OCI-LY1 (cell line): Measurements from ENCODE around the gene DYRK3.

Experiments used
- H2AFZ ChIP-seq: fragments of 200-600 bp; sonication (generic), shearing (Covaris generic); 2 replicates; pipeline ENCODE4 v1.6.0; 2014; ENCODE audit warnings: antibody characterized with exemption, mild to moderate bottlenecking, low read length
- H3F3A ChIP-seq: fragments of 200-600 bp; sonication (generic), shearing (Covaris generic); 2 replicates; pipeline ENCODE4 v1.6.0; 2014; ENCODE audit warnings: mild to moderate bottlenecking, antibody characterized with exemption, low read length, moderate library complexity; ENCODE audit not compliant: insufficient read depth
- H3K27ac ChIP-seq: fragments of 200-600 bp; sonication (generic); 2 replicates; pipeline ENCODE4 v1.5.1; 2014; ENCODE audit warnings: low read length, mixed run types, mild to moderate bottlenecking, low read depth; ENCODE audit not compliant: poor library complexity, severe bottlenecking
- H3K27me3 ChIP-seq: fragments of 200-600 bp; sonication (generic); 2 replicates; pipeline ENCODE4 v1.6.0; 2014; ENCODE audit warnings: antibody characterized with exemption, mild to moderate bottlenecking, low read length, moderate library complexity; ENCODE audit not compliant: insufficient read depth
- H3K36me3 ChIP-seq: fragments of 200-600 bp; sonication (generic); 2 replicates; pipeline ENCODE4 v1.6.1; 2014; ENCODE audit warnings: mild to moderate bottlenecking, antibody characterized with exemption, low read length, moderate library complexity, mixed read lengths; ENCODE audit not compliant: insufficient read depth
- H3K4me1 ChIP-seq: fragments of 200-600 bp; sonication (generic); 2 replicates; pipeline ENCODE4 v1.5.1; 2014; ENCODE audit warnings: mild to moderate bottlenecking, low read length, moderate library complexity; ENCODE audit not compliant: insufficient read depth, severe bottlenecking
- H3K4me2 ChIP-seq: fragments of 200-600 bp; sonication (generic), shearing (Covaris generic); 2 replicates; pipeline ENCODE4 v1.6.1; 2014; ENCODE audit warnings: low read length
- H3K4me3 ChIP-seq: fragments of 200-600 bp; sonication (generic); 2 replicates; pipeline ENCODE4 v1.5.1; 2014; ENCODE audit warnings: low read length, low read depth, mild to moderate bottlenecking, mixed read lengths; ENCODE audit not compliant: poor library complexity, severe bottlenecking
- H3K79me2 ChIP-seq: fragments of 200-600 bp; shearing (Covaris generic); 2 replicates; pipeline ENCODE4 v1.6.1; 2016; ENCODE audit warnings: mixed run types, low read length, mixed read lengths; ENCODE audit not compliant: insufficient read depth
- H3K9ac ChIP-seq: fragments of 200-600 bp; sonication (generic), shearing (Covaris generic); 2 replicates; pipeline ENCODE4 v1.6.1; 2014; ENCODE audit warnings: mild to moderate bottlenecking, low read length, mixed read lengths
- H3K9me2 ChIP-seq: fragments of 200-600 bp; sonication (generic), shearing (Covaris generic); 2 replicates; pipeline ENCODE4 v1.6.1; 2014; ENCODE audit warnings: low read depth, mild to moderate bottlenecking, low read length, mixed read lengths
- H3K9me3 ChIP-seq: fragments of 200-600 bp; shearing (Covaris generic); 2 replicates; pipeline ENCODE4 v1.6.1; 2014; ENCODE audit warnings: low read length, mixed read lengths
- H4K20me1 ChIP-seq: fragments of 200-600 bp; sonication (generic), shearing (Covaris generic); 2 replicates; pipeline ENCODE4 v1.6.0; 2016; ENCODE audit warnings: mild to moderate bottlenecking, low read length; ENCODE audit not compliant: insufficient read depth
- CTCF ChIP-seq: fragments of 200-600 bp; sonication (generic), shearing (Covaris generic); IDR thresholded peaks from 2 replicates; pipeline ENCODE4 v1.5.1; 2017; ENCODE audit warnings: mild to moderate bottlenecking, antibody characterized with exemption, low read length, moderate library complexity, mixed read lengths
- EZH2 ChIP-seq: fragments of 200-600 bp; sonication (generic), shearing (Covaris generic); IDR thresholded peaks from 2 replicates; pipeline ENCODE4 v1.8.0; 2017; ENCODE audit warnings: borderline replicate concordance, mixed run types, mild to moderate bottlenecking, antibody characterized with exemption, low read length, moderate library complexity, mixed read lengths

The DYRK3 gene

GRCh38 chr1:206680279-206680678 is 44.9 kb downstream of the DYRK3 start:
- Histone ChIP-seq H3K36me3 (no peaks in the 10 kb centered on the region), H3K9me3 (no peaks in the 10 kb centered on the region), H3F3A (no peaks in the 10 kb centered on the region; the same call in 1 of the 2 replicates), H3K4me3 (no peak overlapping the region), H2AFZ (no peak overlapping the region), H3K4me1 (peaks cover 60% of the 10 kb centered on the region), H3K79me2 (no peaks in the 10 kb centered on the region), H3K9me2 (no peaks in the 10 kb centered on the region), H3K4me2 (peak overlapping the region; percentile 61), H3K9ac (no peak overlapping the region), H3K27ac (peak overlapping the region; percentile 71), H4K20me1 (no peaks in the 10 kb centered on the region), H3K27me3 (no peaks in the 10 kb centered on the region)
- no peak for TF ChIP-seq CTCF
- TF ChIP-seq EZH2: no peak

GRCh38 chr1:206681359-206681758 is 46.0 kb downstream of the DYRK3 start:
- Histone ChIP-seq H3K9me3 (no peaks in the 10 kb centered on the region), H3K4me2 (no peak overlapping the region)
- TF ChIP-seq EZH2 (no peak), CTCF (no peak)

DNA sequence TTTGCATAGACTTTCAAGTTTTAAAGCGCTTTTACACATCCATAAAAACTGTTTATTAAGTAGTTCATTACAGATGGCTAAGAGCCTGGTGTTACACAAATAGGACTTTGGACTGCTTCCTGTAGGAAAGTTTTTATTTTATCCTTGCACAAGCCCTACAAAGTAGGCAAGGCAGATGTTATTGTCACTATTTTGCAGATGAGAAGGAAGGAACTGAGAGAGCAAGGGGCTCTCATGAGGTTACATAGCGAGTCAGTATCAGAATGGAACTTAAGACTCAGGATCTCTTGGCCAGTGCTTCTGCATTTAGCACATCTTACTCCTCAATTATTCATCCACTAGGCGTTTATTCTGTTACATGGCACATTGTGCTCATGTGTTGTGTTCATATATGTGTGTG is 46.8 kb downstream of the DYRK3 start:
- no peaks in the 10 kb centered on the region for H3K9me3 ChIP-seq
- H3K9me2 ChIP-seq: no peaks in the 10 kb centered on the region
- peaks cover 74% of the 10 kb centered on the region for H3K4me1 ChIP-seq
- H3K36me3 ChIP-seq: no peaks in the 10 kb centered on the region
- H3F3A ChIP-seq: no peaks in the 10 kb centered on the region; the same call in 1 of the 2 replicates
- peak overlapping the region; percentile 24; the same call in 1 of the 2 replicates for H3K4me2 ChIP-seq
- H3K79me2 ChIP-seq: no peaks in the 10 kb centered on the region
- H3K27me3 ChIP-seq: no peaks in the 10 kb centered on the region
- H3K4me3 ChIP-seq: no peak overlapping the region
- TF ChIP-seq EZH2: no peak
- no peak for TF ChIP-seq CTCF
- H3K9ac ChIP-seq: no peak overlapping the region
- peak overlapping the region; percentile 9 for H3K27ac ChIP-seq
- H4K20me1 ChIP-seq: no peaks in the 10 kb centered on the region
- no peak overlapping the region for H2AFZ ChIP-seq

More at GRCh38 chr1:206681359-206681758, 46.0 kb downstream of the DYRK3 start:
- Histone ChIP-seq H3K4me1 (peaks cover 66% of the 10 kb centered on the region), H3F3A (no peaks in the 10 kb centered on the region; the same call in 1 of the 2 replicates), H3K36me3 (no peaks in the 10 kb centered on the region), H3K27ac (no peak overlapping the region), H2AFZ (no peak overlapping the region), H3K79me2 (no peaks in the 10 kb centered on the region), H4K20me1 (no peaks in the 10 kb centered on the region), H3K9me2 (no peaks in the 10 kb centered on the region), H3K9ac (no peak overlapping the region), H3K4me3 (no peak overlapping the region), H3K27me3 (no peaks in the 10 kb centered on the region)
